Activated naive CD8-positive, alpha-beta T cell treated with anti-CD3 and anti-CD28 coated beads, Interleukin-2, amount 10 ng/mL, durations not matched to agents 7 days and 5 days (primary cell): ENCODE results near the gene AKAP17A. TPM values are rescaled to one million over a fixed set of nuclear protein-coding genes. Genes with fewer than 3 reads are reported as not detected.
"Not testable (repeated sequence)": the region's sequence is repeated elsewhere in the genome, so short reads cannot be mapped to it uniquely, and the experiment has no call there.

ENCODE experiments used
- ATAC-seq: fragments of 150-1000 bp; cut with Tn5 transposase; one replicate; pipeline ENCODE4 v1.10.0; 2021; ENCODE audit warnings: low read depth, moderate library complexity
- POLR2A ChIA-PET: fragments of 350-600 bp; sonication (Branson Sonifier 250); formaldehyde crosslinking; loops from one replicate; lab custom pipeline; 2021; ENCODE audit warnings: antibody characterized with exemption; lab: Charles Lee
- DNase-seq: peaks from one replicate; pipeline ENCODE4 v3.0.0; 2021
- H3K27ac Mint-ChIP-seq: one replicate; pipeline ENCODE4 v1.8.0; 2022; ENCODE audit warnings: mild to moderate bottlenecking, mixed read lengths
- H3K27me3 Mint-ChIP-seq: one replicate; pipeline ENCODE4 v1.8.0; 2022; ENCODE audit warnings: mild to moderate bottlenecking, moderate library complexity, mixed read lengths
- H3K36me3 Mint-ChIP-seq: one replicate; pipeline ENCODE4 v1.8.0; 2021; ENCODE audit warnings: mild to moderate bottlenecking, mixed read lengths
- H3K4me1 Mint-ChIP-seq: one replicate; pipeline ENCODE4 v1.8.0; 2021; ENCODE audit warnings: mixed read lengths
- H3K4me3 Mint-ChIP-seq: one replicate; pipeline ENCODE4 v1.8.0; 2022; ENCODE audit warnings: mild to moderate bottlenecking, moderate library complexity, mixed read lengths
- H3K9me3 Mint-ChIP-seq: one replicate; pipeline ENCODE4 v1.8.0; 2021; ENCODE audit warnings: mixed read lengths
- total RNA-seq, 2 experiments: library from RNA; stranded (reverse); gene quantifications; one replicate each; pipeline ENCODE4 v1.2.3, GENCODE V29; 2021

Gene AKAP17A
- total RNA-seq, 2 experiments from 2014 or later = 87.8 to 88.1 TPM

DNA sequence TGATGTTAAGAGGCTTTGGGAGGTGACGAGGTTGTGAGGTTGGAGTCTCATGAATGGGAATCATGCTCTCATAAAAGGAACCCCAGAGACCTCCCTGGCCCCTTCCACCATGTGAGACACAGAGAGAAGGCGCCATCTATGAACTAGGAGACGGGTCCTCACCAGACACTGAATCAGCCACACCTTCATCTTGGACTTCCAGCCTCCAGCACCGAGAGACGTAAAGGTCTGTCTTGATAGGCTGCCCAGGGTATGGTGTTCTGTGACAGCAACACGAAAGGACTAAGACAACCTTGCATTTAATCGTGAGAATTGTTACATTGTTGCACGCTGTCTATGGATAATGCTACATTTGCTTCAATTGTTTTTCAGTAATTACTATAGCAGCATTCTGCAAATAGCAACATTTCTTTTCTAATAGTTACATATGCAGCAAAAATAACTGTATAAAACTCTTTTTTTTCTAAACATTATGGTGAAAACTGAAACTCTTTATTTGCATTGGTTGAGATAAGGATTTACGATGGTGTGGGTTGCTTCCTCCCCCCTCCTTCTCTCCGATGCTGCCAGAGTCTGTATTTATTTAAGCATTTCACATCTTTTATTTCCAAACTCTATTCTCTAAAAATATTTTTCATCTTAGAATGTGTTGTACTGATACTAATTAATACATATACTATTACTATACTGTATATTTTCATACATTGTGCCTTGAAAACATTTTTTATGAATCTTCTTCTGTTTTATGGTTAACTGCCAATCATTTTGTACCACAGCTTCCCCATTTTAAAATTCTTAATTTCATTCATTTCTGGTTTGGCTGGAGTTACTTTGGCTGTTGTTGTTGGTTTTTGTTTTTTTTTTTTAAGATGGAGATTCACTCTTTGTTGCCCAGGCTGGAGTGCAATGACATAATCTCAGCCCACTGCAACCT, 26.4 kb upstream of the AKAP17A start:
- peaks cover 3% of the 10 kb centered on the region for H3K36me3 Mint-ChIP-seq
- POLR2A ChIA-PET = no interaction called here
- no peaks in the 10 kb centered on the region for H3K27me3 Mint-ChIP-seq
- H3K9me3 Mint-ChIP-seq = no peaks in the 10 kb centered on the region
- ATAC-seq (no peak), DNase-seq (no peak)
- no peak overlapping the region for H3K4me3 Mint-ChIP-seq
- no peak overlapping the region for H3K27ac Mint-ChIP-seq
- peaks cover 19% of the 10 kb centered on the region for H3K4me1 Mint-ChIP-seq

DNA sequence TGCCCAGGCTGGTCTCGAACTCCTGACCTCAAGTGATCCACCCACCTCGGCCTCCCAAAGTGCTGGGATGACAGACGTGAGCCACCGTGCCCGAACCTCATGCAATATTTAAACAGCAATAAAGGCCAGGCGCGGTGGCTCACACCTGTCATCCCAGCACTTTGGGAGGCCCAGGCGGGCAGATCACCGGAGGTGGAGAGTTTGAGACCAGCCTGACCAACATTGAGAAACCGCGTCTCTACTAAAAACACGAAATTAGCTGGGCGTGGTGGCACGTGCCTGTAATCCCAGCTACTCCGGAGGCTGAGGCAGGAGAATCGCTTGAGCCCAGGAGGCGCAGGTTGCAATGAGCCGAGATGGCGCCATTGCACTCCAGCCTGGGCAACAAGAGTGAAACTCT, 17.2 kb upstream of the AKAP17A start:
- H3K27ac Mint-ChIP-seq, H3K36me3 Mint-ChIP-seq, H3K4me3 Mint-ChIP-seq, H3K27me3 Mint-ChIP-seq, H3K9me3 Mint-ChIP-seq, ATAC-seq, POLR2A ChIA-PET: not testable (repeated sequence)
- peaks cover 16% of the 10 kb centered on the region for H3K4me1 Mint-ChIP-seq
- peak; percentile 13 for DNase-seq

DNA sequence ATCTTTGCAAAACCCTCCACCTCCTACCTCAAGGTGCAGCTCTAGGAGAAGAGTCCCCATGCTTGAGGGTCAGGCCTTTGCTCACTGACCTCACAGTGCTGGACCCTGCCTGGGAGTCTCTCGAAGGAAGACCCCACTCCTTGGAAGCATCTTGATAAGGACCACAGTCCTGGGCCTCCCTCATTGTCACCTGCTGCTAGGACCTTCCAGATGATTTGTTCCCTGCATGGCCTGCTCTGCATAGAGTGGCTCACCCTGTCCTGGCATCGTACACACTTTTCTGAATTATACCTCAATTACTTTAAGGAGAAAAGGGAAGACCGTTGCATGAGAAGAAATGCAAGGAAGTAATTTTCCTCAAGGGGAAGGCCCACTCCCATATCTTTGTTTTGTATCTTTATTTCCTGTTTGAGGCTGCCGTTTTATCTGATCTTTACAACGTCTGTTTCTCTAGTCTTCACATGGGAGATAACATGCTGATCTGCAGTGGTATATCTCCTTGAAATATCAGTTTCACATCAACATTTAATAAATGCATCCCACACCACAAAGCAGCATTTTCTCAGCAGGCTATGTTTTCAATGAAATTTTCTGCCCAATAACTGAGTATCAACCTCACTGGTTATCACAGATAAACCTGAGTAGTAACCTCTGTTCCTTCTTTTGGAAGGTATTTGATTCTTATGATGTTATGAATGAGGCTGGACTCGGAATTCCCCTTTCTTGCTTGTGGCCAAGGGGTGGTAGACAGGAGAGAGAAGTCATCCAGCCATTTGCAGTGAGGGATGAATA, 15.0 kb upstream of the AKAP17A start:
- peak; percentile 30 for DNase-seq
- no peaks in the 10 kb centered on the region for H3K27me3 Mint-ChIP-seq
- no peak overlapping the region for H3K4me3 Mint-ChIP-seq
- ATAC-seq = peak; percentile 34
- H3K4me1 Mint-ChIP-seq = peaks cover 3% of the 10 kb centered on the region
- H3K9me3 Mint-ChIP-seq = no peaks in the 10 kb centered on the region
- H3K36me3 Mint-ChIP-seq = no peaks in the 10 kb centered on the region
- H3K27ac Mint-ChIP-seq = no peak overlapping the region
- POLR2A ChIA-PET = no interaction called here

DNA sequence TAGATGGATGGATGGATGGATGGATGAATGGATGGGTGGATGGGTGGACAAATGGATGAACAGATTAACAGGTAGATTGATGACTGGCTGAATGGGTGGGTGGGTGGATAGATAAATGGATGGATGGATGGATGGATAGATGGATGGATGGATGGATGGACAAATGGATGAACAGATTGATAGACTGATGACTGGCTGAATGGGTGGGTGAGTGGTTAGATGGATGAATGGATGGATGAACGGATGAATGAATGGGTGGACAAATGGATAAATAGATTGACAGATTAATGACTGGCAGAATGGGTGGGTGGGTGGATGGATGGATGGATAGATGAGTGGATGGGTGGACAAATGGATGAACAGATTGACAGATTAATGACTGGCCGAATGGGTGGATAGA, 13.6 kb upstream of the AKAP17A start:
- ATAC-seq = no peak
- POLR2A ChIA-PET = no interaction called here
- DNase-seq = no peak
- H3K4me3 Mint-ChIP-seq = no peak overlapping the region
- no peaks in the 10 kb centered on the region for H3K9me3 Mint-ChIP-seq
- no peaks in the 10 kb centered on the region for H3K36me3 Mint-ChIP-seq
- no peak overlapping the region for H3K27ac Mint-ChIP-seq
- H3K4me1 Mint-ChIP-seq = peaks cover 4% of the 10 kb centered on the region
- no peaks in the 10 kb centered on the region for H3K27me3 Mint-ChIP-seq

DNA sequence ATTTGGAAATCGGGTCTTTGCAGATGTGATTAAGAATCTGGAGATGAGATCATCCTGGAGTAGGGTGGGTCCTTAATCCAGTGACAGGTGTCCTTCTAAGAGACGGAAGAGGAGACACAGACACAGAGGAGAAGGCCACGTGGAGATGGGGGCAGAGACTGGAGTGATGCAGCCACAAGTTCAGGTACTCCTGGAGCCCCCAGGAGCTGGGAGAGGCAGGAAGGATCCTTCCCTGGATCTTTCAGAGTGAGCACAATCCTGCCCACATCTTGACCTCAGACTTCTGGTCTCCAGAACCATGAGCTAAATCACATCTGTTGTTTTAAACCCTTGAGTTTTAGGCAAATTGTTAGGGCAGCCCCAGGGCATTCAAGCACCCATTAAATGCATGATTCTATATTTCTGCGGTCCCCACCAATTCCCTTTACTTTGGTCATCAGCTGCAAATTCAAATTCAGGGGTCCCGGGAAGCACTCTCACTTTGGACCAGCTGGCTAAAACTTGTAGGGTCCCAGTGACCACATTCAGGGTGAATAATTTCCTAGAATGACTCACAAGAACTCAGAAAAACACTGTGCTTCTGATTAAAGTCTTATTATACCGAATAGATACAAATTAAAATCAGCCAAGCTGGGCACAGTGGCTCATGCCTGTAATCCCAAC, 12.8 kb upstream of the AKAP17A start:
- ATAC-seq = no peak
- H3K36me3 Mint-ChIP-seq = no peaks in the 10 kb centered on the region
- POLR2A ChIA-PET = no interaction called here
- H3K27ac Mint-ChIP-seq = no peak overlapping the region
- H3K4me3 Mint-ChIP-seq = no peak overlapping the region
- no peaks in the 10 kb centered on the region for H3K9me3 Mint-ChIP-seq
- H3K27me3 Mint-ChIP-seq = no peaks in the 10 kb centered on the region
- peaks cover 7% of the 10 kb centered on the region for H3K4me1 Mint-ChIP-seq
- DNase-seq = no peak

DNA sequence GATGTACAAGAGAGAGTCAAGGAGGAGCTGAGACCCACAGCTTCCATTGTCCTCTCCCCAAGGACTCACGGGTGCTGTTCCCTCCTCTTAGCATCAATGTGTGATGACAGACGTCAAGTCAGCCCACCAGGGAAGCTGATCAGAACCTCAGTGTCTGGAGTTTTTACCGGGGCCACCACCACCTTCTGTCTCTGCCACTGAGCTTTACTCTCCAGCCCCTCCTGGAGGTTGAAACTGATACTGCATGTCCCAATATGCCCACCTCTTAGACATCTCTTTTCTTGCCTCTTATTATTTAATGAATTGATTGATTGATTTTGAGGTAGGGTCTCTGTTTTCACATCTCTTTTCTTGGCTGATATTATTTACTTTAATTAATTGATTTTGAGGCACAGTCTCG, 10.3 kb upstream of the AKAP17A start:
- Mint-ChIP-seq H3K9me3 (no peaks in the 10 kb centered on the region), H3K36me3 (no peaks in the 10 kb centered on the region), H3K4me1 (peaks cover 7% of the 10 kb centered on the region), H3K27ac (no peak overlapping the region), H3K27me3 (no peaks in the 10 kb centered on the region), H3K4me3 (no peak overlapping the region)
- POLR2A ChIA-PET = no interaction called here
- ATAC-seq = peak; percentile 75
- DNase-seq = peak; percentile 62

DNA sequence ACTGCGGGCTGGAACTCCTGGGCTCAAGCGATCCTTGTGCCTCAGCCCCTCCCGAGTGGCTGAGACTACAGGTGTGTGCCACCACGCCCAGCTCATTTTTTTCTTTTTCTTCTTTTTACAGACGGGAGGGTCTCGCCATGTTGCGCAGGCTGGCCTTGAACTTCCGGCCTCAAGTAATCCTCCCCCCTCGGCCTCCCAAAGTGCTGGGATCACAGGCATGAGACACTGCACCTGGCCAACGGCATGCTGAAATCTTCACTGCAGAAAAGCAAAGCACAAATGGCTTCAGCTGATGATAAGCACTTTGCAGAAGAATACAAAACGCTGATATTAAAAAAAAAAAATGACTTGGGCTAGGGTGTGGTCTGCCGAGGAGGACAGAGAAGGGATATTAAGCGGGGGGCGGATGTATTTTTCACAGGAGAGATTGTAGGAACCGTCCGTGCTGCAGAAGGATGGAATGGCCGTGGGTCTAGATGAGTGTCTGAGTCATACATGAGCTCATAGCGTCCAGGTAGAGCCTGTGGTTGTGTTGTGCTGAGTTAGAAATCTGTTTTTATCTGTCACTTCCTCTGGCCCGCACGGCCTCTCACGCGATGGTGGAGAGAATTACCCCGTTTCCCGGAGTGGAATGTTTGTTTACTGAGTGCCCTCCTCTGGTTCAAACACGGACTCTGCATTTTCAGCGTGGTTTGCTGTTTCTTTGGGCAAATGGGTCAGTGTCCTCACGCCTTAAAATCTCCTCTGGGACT, 8.5 kb upstream of the AKAP17A start:
- peak overlapping the region; percentile 54 for H3K27ac Mint-ChIP-seq
- H3K4me1 Mint-ChIP-seq = peaks cover 7% of the 10 kb centered on the region
- no peaks in the 10 kb centered on the region for H3K36me3 Mint-ChIP-seq
- ATAC-seq (peak; percentile 73), DNase-seq (peak; percentile 38)
- no peak overlapping the region for H3K4me3 Mint-ChIP-seq
- H3K9me3 Mint-ChIP-seq = no peaks in the 10 kb centered on the region
- POLR2A ChIA-PET = no interaction called here
- no peaks in the 10 kb centered on the region for H3K27me3 Mint-ChIP-seq

DNA sequence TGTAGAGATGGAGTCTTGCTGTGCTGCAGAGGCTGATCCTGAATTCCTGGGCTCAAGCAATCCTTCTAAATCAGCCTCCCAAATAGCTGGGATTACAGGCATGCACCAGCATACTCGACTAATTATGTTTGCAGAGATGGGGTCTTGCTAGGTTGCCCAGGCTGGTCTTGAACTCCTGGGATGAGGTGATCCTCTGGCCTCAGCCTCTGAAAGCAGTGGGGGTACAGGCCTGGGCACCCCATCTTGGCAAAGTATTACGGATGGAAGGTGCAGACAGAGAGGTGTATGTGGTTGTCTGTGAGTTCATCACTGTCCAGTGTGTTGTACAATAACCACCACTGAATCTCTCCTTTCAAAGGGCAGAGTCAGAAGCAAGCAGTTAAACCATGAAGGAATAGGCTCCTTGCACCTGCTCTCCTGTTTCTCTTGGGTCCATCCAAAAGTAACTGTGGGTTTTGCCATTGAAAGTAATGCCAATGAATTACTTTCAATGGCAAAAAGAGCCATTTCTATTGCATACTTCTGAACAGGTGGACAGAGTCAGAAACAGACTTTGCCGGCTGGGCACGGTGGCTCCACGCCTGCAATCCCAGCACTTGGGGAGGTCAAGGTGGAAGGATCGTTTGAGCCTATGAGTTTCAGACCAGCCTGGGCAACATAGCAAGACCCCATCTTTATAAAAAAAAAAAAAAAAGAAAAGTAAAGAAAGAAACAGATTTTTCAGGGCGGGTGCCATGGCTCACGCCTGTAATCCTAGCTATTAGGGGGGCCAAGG, 7.0 kb upstream of the AKAP17A start:
- no peak for DNase-seq
- POLR2A ChIA-PET = no interaction called here
- Mint-ChIP-seq H3K36me3 (no peaks in the 10 kb centered on the region), H3K27me3 (no peaks in the 10 kb centered on the region), H3K27ac (no peak overlapping the region), H3K9me3 (no peaks in the 10 kb centered on the region), H3K4me1 (peaks cover 6% of the 10 kb centered on the region), H3K4me3 (no peak overlapping the region)
- no peak for ATAC-seq

DNA sequence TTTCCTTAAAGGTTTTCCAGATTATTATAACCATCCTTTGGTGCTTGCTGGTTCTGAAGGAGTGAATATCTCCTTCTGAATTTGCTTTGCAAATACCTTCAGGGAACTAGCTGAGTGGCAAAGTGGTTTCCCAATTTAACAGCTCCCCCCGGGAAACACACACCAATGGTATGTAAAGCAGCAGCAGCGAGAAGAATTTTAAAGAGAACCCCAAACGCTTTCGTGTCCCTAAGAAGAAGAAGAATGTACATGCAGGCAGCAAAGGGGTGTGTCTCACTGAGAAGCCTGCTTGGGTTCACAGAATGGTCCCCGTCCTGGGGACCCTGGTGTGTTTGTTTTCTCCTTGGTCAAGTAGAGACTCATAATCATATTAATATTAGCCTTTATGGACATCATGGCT, 4.2 kb upstream of the AKAP17A start:
- Mint-ChIP-seq H3K36me3 (no peaks in the 10 kb centered on the region), H3K27ac (no peak overlapping the region), H3K27me3 (no peaks in the 10 kb centered on the region), H3K4me3 (no peak overlapping the region), H3K9me3 (no peaks in the 10 kb centered on the region), H3K4me1 (peaks cover 5% of the 10 kb centered on the region)
- ATAC-seq = no peak
- DNase-seq = no peak
- POLR2A ChIA-PET = no interaction called here

DNA sequence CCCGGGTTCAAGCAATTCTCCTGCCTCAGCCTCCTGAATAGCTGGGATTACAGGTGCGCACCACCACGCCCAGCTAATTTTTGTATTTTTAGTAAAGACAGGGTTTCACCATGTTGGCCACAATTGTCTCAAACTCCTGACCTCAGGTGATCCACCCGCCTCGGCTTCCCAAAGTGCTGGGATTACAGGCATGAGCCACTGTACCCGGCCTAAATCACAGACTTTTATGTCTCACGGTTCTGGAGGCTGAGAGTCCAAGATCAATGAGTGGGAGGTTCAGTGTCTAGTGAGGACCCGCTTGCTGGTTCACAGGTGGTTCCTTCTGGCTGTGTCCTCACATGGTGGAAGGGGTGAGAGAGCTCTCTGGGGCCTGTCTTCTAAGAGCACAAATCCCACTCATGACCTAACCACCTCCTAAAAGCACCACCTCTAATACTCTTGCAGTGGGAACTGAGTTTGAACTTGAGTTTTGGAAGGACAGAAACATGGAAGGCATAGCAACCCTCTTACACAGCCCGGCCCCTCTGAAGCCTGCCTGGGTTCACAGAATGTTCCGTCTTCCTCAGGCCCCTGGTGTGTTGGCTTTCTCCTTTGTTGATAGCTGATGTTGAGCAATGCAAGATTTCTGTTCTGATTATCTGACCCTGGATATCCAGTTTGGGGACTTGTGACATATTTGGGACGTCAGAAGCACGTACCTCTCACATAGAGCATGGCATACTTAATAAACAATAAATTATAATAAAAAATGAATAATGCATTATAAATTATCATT, 1.9 kb upstream of the AKAP17A start:
- DNase-seq = no peak
- no peak overlapping the region for H3K4me3 Mint-ChIP-seq

DNA sequence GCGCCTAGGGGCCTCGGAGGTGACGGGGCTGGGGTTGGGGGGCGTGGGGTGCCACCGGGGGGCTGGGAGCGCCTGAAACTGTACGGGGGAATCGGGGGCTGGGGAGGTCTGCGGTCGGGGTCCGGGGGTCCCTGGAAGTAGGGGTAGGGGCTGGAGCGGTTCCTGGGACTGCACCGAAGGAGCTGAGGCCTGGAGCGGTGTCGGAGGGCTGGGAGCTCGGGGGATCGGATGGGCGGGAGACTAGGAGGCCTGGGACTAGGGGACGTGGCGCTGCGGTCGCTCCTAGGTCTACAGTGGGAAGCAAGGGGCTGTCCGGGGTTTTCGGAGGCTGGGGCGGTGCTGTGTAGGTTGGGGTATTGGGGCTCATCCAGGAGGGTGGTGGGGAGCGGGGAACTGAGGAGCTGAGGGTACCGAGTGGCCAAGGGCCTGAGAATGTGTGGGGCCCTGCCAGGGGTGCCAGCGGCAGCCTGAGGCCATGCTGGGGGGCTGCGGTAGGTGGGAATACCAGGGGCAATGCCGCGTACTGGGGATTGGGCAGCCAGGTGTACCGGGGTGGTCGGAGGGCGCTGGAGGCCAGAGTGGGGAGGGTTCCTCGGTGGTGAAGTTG, 562 bp downstream of the AKAP17A start:
- ATAC-seq (peak; percentile 21), DNase-seq (peak; percentile 49)
- Mint-ChIP-seq H3K9me3 (no peaks in the 10 kb centered on the region), H3K27me3 (no peaks in the 10 kb centered on the region), H3K27ac (peak overlapping the region; percentile 94), H3K4me3 (peak overlapping the region; percentile 97), H3K4me1 (peaks cover 7% of the 10 kb centered on the region), H3K36me3 (peaks cover 17% of the 10 kb centered on the region)
- POLR2A ChIA-PET = no interaction called here

More for the DNA sequence above, 1.9 kb upstream of the AKAP17A start:
- Mint-ChIP-seq H3K4me1 (peaks cover 7% of the 10 kb centered on the region), H3K27me3 (no peaks in the 10 kb centered on the region), H3K27ac (peak overlapping the region; percentile 56), H3K9me3 (no peaks in the 10 kb centered on the region), H3K36me3 (peaks cover 4% of the 10 kb centered on the region)
- POLR2A ChIA-PET = no interaction called here
- no peak for ATAC-seq
